ENCODE measurements around the gene LEFTY2. TPM values are rescaled to one million over a fixed set of nuclear protein-coding genes. Genes with fewer than 3 reads are reported as not detected.
A peak's percentile ranks its signal among the peaks of the same experiment; 100 is the strongest.
"Not testable (repeated sequence)": the region's sequence is repeated elsewhere in the genome, so short reads cannot be mapped to it uniquely, and the experiment has no call there.

LEFTY2 gene
- polyA plus RNA-seq, 3 donors, result not detected

DNA sequence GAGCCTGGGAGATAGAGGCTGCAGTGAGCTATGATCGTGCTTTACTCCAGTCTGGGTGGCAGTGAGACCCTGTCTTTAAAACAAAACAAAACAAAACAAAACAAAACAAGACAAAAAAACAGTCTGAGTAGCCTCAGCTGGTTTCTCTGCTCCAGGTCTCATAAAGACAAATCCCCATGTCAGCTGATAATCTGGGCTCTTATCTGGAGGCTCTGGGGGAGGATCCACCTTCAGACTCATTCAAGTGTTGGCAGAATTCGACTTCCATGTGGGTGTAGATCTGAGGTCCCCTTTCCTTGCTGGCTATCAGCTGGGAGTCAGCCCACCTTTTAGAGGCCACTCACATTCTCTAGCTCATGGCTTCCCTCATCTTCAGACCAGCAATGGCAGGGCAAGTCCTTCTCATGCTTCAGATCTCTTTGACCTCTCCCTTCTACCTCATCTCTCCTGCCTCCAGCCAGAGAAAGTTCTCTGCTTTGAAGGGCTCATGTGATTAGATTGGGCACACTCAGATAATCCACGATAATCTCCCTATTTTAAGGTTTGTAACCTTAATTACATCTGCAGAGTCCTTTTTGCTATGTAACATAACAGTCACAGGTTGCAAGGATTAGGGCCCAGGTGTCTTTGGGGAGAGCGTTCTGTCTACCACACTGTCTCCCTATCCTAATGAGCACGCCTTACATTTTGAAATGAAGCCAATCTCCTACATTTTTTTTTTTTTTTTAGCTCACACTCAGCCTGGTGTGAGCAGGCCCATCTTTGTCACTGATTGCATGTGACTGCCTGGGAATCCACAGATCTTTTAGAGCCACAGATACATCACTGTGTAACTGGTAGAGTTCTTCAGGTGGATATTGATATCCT is 9.5 kb downstream of the LEFTY2 start:
- Mint-ChIP-seq H3K4me1 (peaks cover 3% of the 10 kb centered on the region), H3K27me3 (ENCODE audit: low read depth in 3 of 3) (peaks cover 0 to 5% (median 2%) of the 10 kb centered on the region in 3 donors), H3K9me3 (no peaks in the 10 kb centered on the region), H3K36me3 (no peaks in the 10 kb centered on the region), H3K4me3 (no peak overlapping the region), H3K27ac (peak overlapping the region in 2 of 7 donors; percentile 16 to 55)
- H4K20me1 ChIP-seq (ENCODE audit: insufficient read depth, low read length), result no peaks in the 10 kb centered on the region
- no peak overlapping the region for H3K27ac ChIP-seq (ENCODE audit: low read depth in 1 of 2, low read length in 2 of 2)
- TF ChIP-seq, protein P1, sequence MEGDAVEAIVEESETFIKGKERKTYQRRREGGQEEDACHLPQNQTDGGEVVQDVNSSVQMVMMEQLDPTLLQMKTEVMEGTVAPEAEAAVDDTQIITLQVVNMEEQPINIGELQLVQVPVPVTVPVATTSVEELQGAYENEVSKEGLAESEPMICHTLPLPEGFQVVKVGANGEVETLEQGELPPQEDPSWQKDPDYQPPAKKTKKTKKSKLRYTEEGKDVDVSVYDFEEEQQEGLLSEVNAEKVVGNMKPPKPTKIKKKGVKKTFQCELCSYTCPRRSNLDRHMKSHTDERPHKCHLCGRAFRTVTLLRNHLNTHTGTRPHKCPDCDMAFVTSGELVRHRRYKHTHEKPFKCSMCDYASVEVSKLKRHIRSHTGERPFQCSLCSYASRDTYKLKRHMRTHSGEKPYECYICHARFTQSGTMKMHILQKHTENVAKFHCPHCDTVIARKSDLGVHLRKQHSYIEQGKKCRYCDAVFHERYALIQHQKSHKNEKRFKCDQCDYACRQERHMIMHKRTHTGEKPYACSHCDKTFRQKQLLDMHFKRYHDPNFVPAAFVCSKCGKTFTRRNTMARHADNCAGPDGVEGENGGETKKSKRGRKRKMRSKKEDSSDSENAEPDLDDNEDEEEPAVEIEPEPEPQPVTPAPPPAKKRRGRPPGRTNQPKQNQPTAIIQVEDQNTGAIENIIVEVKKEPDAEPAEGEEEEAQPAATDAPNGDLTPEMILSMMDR (IDR thresholded peaks at IDR 0.05), result no peak
- no peak overlapping the region for H3K9ac ChIP-seq (ENCODE audit: insufficient read depth, low read length, poor library complexity, severe bottlenecking)
- H3K4me1 ChIP-seq (ENCODE audit: control insufficient read depth in 1 of 2, insufficient read depth in 2 of 2, low read length in 2 of 2), result no peaks in the 10 kb centered on the region
- H3K4me3 ChIP-seq (replicated peaks in 1 of 3; ENCODE audit: low read depth in 2 of 3, low read length in 3 of 3), result no peak overlapping the region
- H2AFZ ChIP-seq (ENCODE audit: insufficient read depth, low read depth, low read length, poor library complexity, severe bottlenecking), result no peak overlapping the region
- H3K27me3 ChIP-seq (ENCODE audit: control insufficient read depth in 2 of 2, insufficient read depth in 2 of 2, low read length in 2 of 2), result no peaks in the 10 kb centered on the region
- no peaks in the 10 kb centered on the region for H3K9me3 ChIP-seq (replicated peaks in 1 of 2; ENCODE audit: control insufficient read depth in 1 of 2, insufficient read depth in 1 of 2, low read length in 2 of 2)
- H3K79me2 ChIP-seq (ENCODE audit: insufficient read depth, low read length), result no peaks in the 10 kb centered on the region
- intact Hi-C loops (cut with micrococcal nuclease), result no loop called here
- H3K36me3 ChIP-seq (replicated peaks in 1 of 2; ENCODE audit: control insufficient read depth in 1 of 2, insufficient read depth in 2 of 2, low read length in 2 of 2), result no peaks in the 10 kb centered on the region
- H3K4me2 ChIP-seq (replicated peaks; ENCODE audit: extremely low read depth, low read length, poor library complexity, severe bottlenecking), result no peak overlapping the region
- no peak for DNase-seq
- WGBS (ENCODE audit: insufficient coverage), result 100% methylated on average over 2 of the region's 5 CpGs

DNA sequence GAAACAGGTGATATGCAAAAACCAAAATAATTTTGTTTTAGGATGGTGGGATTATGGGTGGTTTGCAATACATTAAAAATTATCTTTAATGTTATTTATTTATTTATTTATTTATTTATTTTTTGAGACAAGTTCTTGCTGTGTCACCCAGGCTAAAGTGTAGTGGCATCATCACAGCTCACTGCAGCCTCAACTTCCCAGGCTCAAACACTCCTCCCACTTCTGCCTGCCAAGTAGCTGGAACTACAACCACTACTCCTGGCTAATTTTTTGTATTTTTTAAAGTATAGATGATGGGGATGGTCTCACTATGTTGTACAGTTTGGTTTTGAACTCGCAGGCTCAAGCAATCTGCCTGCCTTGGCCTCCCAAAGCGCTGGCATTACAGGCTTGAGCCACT is 10.5 kb downstream of the LEFTY2 start:
- H3K27ac Mint-ChIP-seq, result no peak overlapping the region
- Histone ChIP-seq H3K79me2 (ENCODE audit: insufficient read depth, low read length) (no peaks in the 10 kb centered on the region), H3K36me3 (replicated peaks in 1 of 2; ENCODE audit: control insufficient read depth in 1 of 2, insufficient read depth in 2 of 2, low read length in 2 of 2) (no peaks in the 10 kb centered on the region), H3K4me3 (replicated peaks in 1 of 3; ENCODE audit: low read depth in 2 of 3, low read length in 3 of 3) (no peak overlapping the region), H4K20me1 (ENCODE audit: insufficient read depth, low read length) (no peaks in the 10 kb centered on the region), H3K4me2 (replicated peaks; ENCODE audit: extremely low read depth, low read length, poor library complexity, severe bottlenecking) (no peak overlapping the region), H3K9ac (ENCODE audit: insufficient read depth, low read length, poor library complexity, severe bottlenecking) (no peak overlapping the region), H2AFZ (ENCODE audit: insufficient read depth, low read depth, low read length, poor library complexity, severe bottlenecking) (no peak overlapping the region), H3K9me3 (replicated peaks in 1 of 2; ENCODE audit: control insufficient read depth in 1 of 2, insufficient read depth in 1 of 2, low read length in 2 of 2) (no peaks in the 10 kb centered on the region), H3K4me1 (ENCODE audit: control insufficient read depth in 1 of 2, insufficient read depth in 2 of 2, low read length in 2 of 2) (no peaks in the 10 kb centered on the region), H3K27me3 (ENCODE audit: control insufficient read depth in 2 of 2, insufficient read depth in 2 of 2, low read length in 2 of 2) (no peaks in the 10 kb centered on the region), H3K27ac (ENCODE audit: low read depth in 1 of 2, low read length in 2 of 2) (no peak overlapping the region)
- H3K36me3 Mint-ChIP-seq, result no peaks in the 10 kb centered on the region
- no CpG with 5 or more reads among the region's 2 CpGs for WGBS (ENCODE audit: insufficient coverage)
- H3K4me1 Mint-ChIP-seq, result peaks cover 4% of the 10 kb centered on the region
- peaks cover 0 to 5% (median 2%) of the 10 kb centered on the region in 3 donors for H3K27me3 Mint-ChIP-seq (ENCODE audit: low read depth in 3 of 3)
- no peak for DNase-seq
- no peak overlapping the region for H3K4me3 Mint-ChIP-seq
- intact Hi-C loops (cut with micrococcal nuclease), result no loop called here
- TF ChIP-seq, protein P1 (IDR thresholded peaks at IDR 0.05), result no peak
- no peaks in the 10 kb centered on the region for H3K9me3 Mint-ChIP-seq

DNA sequence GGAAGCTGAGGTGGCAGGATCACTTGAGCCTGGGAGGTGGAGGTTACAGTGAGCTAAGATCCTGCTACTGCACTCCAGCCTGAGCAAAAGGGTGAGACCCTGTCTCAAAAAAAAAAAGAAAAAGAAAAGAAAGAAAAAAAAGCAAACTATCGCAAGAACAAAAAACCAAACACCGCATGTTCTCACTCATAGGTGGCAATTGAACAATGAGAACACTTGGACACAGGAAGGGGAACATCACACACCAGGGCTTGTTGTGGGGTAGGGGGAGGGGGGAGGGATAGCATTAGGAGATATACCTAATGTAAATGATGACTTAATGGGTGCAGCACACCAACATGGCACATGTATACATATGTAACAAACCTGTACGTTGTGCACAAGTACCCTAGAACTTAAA is 11.6 kb downstream of the LEFTY2 start:
- DNase-seq; H3K27me3 Mint-ChIP-seq (ENCODE audit: low read depth in 3 of 3); H4K20me1 ChIP-seq (ENCODE audit: insufficient read depth, low read length); H3K4me1 ChIP-seq (ENCODE audit: control insufficient read depth in 1 of 2, insufficient read depth in 2 of 2, low read length in 2 of 2); intact Hi-C loops (cut with micrococcal nuclease); H3K4me2 ChIP-seq (replicated peaks; ENCODE audit: extremely low read depth, low read length, poor library complexity, severe bottlenecking); H3K27ac Mint-ChIP-seq; H3K36me3 Mint-ChIP-seq; H3K9ac ChIP-seq (ENCODE audit: insufficient read depth, low read length, poor library complexity, severe bottlenecking); H3K4me1 Mint-ChIP-seq; H2AFZ ChIP-seq (ENCODE audit: insufficient read depth, low read depth, low read length, poor library complexity, severe bottlenecking); H3K4me3 ChIP-seq (replicated peaks in 1 of 3; ENCODE audit: low read depth in 2 of 3, low read length in 3 of 3); H3K27me3 ChIP-seq (ENCODE audit: control insufficient read depth in 2 of 2, insufficient read depth in 2 of 2, low read length in 2 of 2); H3K4me3 Mint-ChIP-seq; H3K36me3 ChIP-seq (replicated peaks in 1 of 2; ENCODE audit: control insufficient read depth in 1 of 2, insufficient read depth in 2 of 2, low read length in 2 of 2); H3K79me2 ChIP-seq (ENCODE audit: insufficient read depth, low read length); H3K9me3 ChIP-seq (replicated peaks in 1 of 2; ENCODE audit: control insufficient read depth in 1 of 2, insufficient read depth in 1 of 2, low read length in 2 of 2); H3K9me3 Mint-ChIP-seq; H3K27ac ChIP-seq (ENCODE audit: low read depth in 1 of 2, low read length in 2 of 2): not testable (repeated sequence)
- WGBS (ENCODE audit: insufficient coverage), result no CpG with 5 or more reads among the region's 3 CpGs

Measured in CD14-positive monocyte (primary cell).